Uterus (tissue), 2 donors: ENCODE results near the gene OTOGL.

ENCODE experiments used
- POLR2A ChIP-seq, 2 donors: fragments of 450-650 bp; IDR thresholded peaks; one replicate each; pipeline ENCODE4 v1.6.1; 2016; ENCODE audit warnings: antibody characterized with exemption in 2 of 2, mild to moderate bottlenecking in 1 of 2, moderate library complexity in 1 of 2
- TF ChIP-seq, protein P1 (sequence below), 4 experiments: fragments of 200-600 bp in 2 of 4; fragments of 450-650 bp in 2 of 4; sonication (generic) in 2 of 4; IDR thresholded peaks; one replicate each; pipeline ENCODE4 v1.5.1; 2016 to 2019; ENCODE audit warnings: antibody characterized with exemption in 4 of 4, mild to moderate bottlenecking in 2 of 4, moderate library complexity in 1 of 4

DNA sequence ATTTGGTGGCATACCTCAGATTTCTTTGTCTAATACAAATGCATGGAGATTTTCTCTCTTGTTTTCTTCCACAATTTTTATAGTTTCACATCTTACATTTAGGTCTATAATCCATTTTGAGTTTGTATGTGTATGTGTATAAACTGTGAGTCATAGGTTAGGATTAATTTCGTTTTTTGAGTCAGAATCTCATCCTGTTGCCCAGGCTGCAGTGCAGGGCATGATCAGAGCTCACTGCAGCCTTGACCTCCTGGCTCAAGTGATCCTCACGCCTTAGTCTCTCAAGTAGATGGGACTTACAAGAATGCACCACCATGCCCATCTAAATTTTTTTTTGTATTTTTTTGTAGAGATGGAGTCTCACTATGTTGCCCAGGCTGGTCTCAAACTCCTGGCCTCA lies 71.6 kb downstream of the OTOGL start:
- no peak for TF ChIP-seq POLR2A (IDR thresholded peaks at IDR 0.05)
- TF ChIP-seq, protein P1, sequence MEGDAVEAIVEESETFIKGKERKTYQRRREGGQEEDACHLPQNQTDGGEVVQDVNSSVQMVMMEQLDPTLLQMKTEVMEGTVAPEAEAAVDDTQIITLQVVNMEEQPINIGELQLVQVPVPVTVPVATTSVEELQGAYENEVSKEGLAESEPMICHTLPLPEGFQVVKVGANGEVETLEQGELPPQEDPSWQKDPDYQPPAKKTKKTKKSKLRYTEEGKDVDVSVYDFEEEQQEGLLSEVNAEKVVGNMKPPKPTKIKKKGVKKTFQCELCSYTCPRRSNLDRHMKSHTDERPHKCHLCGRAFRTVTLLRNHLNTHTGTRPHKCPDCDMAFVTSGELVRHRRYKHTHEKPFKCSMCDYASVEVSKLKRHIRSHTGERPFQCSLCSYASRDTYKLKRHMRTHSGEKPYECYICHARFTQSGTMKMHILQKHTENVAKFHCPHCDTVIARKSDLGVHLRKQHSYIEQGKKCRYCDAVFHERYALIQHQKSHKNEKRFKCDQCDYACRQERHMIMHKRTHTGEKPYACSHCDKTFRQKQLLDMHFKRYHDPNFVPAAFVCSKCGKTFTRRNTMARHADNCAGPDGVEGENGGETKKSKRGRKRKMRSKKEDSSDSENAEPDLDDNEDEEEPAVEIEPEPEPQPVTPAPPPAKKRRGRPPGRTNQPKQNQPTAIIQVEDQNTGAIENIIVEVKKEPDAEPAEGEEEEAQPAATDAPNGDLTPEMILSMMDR (IDR thresholded peaks at IDR 0.05), result no peak
